ENCODE measurements around the gene BMP8B. TPM values are rescaled to one million over a fixed set of nuclear protein-coding genes. Genes with fewer than 3 reads are reported as not detected.

BMP8B gene
- total and polyA plus RNA-seq, 12 donors, result 0.07 to 0.79 (median 0.22) TPM

DNA sequence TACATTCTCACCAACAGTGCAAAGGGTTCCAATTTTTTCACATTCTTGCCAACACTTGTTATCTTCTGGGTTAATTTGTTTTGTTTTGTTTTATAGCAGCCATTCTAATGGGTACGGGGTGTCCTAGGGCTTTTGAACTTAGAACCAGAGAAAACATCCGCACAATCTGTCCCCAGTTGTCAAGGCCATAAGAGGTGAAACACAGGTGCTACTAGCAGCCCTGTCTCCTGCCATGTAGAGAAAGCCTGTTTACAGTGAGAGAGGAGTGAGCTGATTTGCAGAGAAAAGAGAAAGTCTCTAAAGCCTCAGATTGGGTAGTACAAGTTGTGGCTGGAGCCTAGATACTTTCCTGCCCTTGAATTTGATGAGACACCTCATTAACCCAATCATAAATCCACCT, 46.4 kb upstream of the BMP8B start:
- no peak overlapping the region for H3K4me3 ChIP-seq
- peaks cover 0 to 42% (median 14%) of the 10 kb centered on the region in 9 donors for H3K36me3 ChIP-seq
- ATAC-seq (no peak), DNase-seq (no peak)
- TF ChIP-seq, protein P1, sequence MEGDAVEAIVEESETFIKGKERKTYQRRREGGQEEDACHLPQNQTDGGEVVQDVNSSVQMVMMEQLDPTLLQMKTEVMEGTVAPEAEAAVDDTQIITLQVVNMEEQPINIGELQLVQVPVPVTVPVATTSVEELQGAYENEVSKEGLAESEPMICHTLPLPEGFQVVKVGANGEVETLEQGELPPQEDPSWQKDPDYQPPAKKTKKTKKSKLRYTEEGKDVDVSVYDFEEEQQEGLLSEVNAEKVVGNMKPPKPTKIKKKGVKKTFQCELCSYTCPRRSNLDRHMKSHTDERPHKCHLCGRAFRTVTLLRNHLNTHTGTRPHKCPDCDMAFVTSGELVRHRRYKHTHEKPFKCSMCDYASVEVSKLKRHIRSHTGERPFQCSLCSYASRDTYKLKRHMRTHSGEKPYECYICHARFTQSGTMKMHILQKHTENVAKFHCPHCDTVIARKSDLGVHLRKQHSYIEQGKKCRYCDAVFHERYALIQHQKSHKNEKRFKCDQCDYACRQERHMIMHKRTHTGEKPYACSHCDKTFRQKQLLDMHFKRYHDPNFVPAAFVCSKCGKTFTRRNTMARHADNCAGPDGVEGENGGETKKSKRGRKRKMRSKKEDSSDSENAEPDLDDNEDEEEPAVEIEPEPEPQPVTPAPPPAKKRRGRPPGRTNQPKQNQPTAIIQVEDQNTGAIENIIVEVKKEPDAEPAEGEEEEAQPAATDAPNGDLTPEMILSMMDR (IDR thresholded peaks at IDR 0.05), result no peak
- peaks cover 0 to 3% (median 0%) of the 10 kb centered on the region in 7 donors for H3K27me3 ChIP-seq
- H3K9me3 ChIP-seq, result no peaks in the 10 kb centered on the region
- 91 to 96% methylated on average over 2 of the region's 2 CpGs for WGBS, 2 donors
- intact Hi-C loops (cut with DNase I), result no loop called here
- H3K4me1 ChIP-seq, result peaks cover 0 to 9% (median 0%) of the 10 kb centered on the region in 9 donors
- no peak overlapping the region for H3K27ac ChIP-seq

DNA sequence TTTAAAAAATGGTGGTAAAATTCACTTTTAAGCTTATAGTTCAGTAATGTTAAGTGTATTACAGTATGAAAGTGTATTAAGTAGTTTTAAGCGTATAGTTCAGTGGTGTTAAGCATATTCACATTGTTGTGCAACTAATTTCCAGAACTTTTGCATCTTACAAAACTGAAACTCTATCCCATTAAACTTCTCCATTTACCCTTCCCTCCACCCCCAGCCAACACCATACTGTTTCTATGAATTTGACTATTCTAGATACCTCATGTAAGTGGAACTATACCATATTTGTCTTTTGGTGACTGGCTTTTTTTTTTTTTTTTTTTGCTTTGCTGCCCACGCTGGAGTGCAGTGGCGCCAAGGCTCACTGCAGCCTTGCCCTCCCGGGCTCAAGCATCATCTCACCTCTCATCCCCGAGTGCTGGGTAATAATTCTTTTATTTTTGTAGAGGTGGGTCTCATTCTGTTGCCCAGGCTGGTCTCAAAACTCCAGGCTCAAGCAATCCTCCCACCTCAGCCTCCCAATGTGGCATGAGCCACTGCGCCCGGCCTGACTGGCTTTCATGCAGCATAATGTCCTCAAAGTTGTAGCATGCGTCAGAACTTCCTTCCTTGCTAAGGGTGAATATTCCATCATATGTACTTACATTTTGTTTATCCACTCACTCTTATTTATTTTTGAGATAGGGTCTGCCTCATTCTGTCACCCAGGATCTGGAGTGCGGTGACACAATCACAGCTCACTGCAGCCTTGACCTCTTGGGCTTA, 45.1 kb upstream of the BMP8B start:
- Histone ChIP-seq H3K36me3 (peaks cover 0 to 29% (median 4%) of the 10 kb centered on the region in 9 donors), H3K27me3 (peaks cover 0 to 13% (median 2%) of the 10 kb centered on the region in 7 donors), H3K9me3 (no peaks in the 10 kb centered on the region), H3K27ac (peak overlapping the region in 1 of 10 donors; percentile 70), H3K4me1 (peaks cover 0 to 9% (median 0%) of the 10 kb centered on the region in 9 donors), H3K4me3 (no peak overlapping the region)
- intact Hi-C loops (cut with DNase I), result no loop called here
- ATAC-seq, result peak in 2 of 8 donors; percentile 43 to 44
- no peak for DNase-seq
- TF ChIP-seq, protein P1 (IDR thresholded peaks at IDR 0.05), result no peak
- 90 to 92% methylated on average over 9 of the region's 9 CpGs for WGBS, 2 donors

DNA sequence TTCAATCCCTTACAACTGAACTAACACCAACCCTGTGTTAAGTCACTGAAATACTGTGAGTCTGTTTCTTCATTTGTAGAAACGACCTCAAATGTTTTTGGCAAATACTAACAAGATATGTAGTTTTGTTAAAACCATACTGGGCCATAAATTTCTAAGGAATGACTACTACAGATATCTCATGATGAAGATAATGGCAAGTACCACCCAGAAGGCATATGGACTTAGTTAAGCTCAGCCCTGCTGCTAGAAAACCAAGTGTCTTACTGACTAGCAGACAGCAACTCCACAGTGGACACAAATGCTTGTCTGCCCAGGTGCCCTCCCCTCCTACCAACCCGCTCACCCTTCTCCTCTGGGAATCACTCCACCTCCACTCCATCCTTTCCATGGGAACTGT, 44.5 kb upstream of the BMP8B start:
- no peak for ATAC-seq

DNA sequence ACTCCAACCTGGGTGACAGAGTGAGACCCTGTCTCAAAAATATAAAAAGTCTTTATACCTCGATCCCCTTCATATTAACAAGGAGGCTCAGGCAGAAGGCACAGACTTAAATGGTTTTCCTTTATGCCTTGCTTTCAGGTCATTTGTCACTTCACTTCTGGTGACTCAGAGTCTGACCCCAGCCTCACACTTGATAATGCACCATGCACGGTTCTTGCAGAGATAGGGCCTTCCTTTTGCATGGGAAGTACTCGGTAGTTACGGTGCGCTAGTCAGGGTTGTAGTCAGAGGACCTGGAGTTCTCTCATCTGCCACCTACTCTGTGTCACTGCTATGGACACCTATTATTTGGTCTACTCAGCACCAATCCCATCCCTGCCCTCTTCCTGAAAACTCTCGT, 43.6 kb upstream of the BMP8B start:
- peaks cover 0 to 9% (median 0%) of the 10 kb centered on the region in 9 donors for H3K4me1 ChIP-seq
- H3K27me3 ChIP-seq, result peaks cover 0 to 16% (median 6%) of the 10 kb centered on the region in 7 donors
- H3K36me3 ChIP-seq, result peaks cover 0 to 14% (median under 1%) of the 10 kb centered on the region in 9 donors
- DNase-seq (no peak), ATAC-seq (peak in 1 of 8 donors; percentile 25)
- H3K27ac ChIP-seq, result no peak overlapping the region
- TF ChIP-seq, protein P1 (IDR thresholded peaks at IDR 0.05), result no peak
- H3K9me3 ChIP-seq, result no peaks in the 10 kb centered on the region
- H3K4me3 ChIP-seq, result no peak overlapping the region
- 51 to 60% methylated on average over 6 of the region's 6 CpGs for WGBS, 2 donors
- intact Hi-C loops (cut with DNase I), result no loop called here

More for the DNA sequence above, 44.5 kb upstream of the BMP8B start:
- Histone ChIP-seq H3K27me3 (peaks cover 0 to 15% (median 6%) of the 10 kb centered on the region in 7 donors), H3K27ac (peak overlapping the region in 1 of 10 donors; percentile 70), H3K4me1 (peaks cover 0 to 9% (median 0%) of the 10 kb centered on the region in 9 donors), H3K36me3 (peaks cover 0 to 22% (median 4%) of the 10 kb centered on the region in 9 donors), H3K4me3 (no peak overlapping the region), H3K9me3 (no peaks in the 10 kb centered on the region)
- whole genome bisulfite sequencing, 2 donors, result 70 to 75% methylated on average over 2 of the region's 2 CpGs
- TF ChIP-seq, protein P1 (IDR thresholded peaks at IDR 0.05), result no peak
- no peak for DNase-seq
- intact Hi-C loops (cut with DNase I), result no loop called here
